OCI-LY3 (cell line): ENCODE data around the gene PAIP2.

Source experiments
- EZH2phosphoT487 ChIP-seq: fragments of 200-600 bp; shearing (Covaris generic); IDR thresholded peaks from 2 replicates; pipeline ENCODE4 v1.6.1; 2018; ENCODE audit warnings: antibody characterized with exemption, mixed run types, low read depth
- TF ChIP-seq, protein P1 (sequence below): fragments of 200-600, 300-600 bp; sonication (generic); IDR thresholded peaks from 2 replicates; pipeline ENCODE4 v1.5.1; 2014; ENCODE audit warnings: antibody characterized with exemption, low read length, low read depth

DNA sequence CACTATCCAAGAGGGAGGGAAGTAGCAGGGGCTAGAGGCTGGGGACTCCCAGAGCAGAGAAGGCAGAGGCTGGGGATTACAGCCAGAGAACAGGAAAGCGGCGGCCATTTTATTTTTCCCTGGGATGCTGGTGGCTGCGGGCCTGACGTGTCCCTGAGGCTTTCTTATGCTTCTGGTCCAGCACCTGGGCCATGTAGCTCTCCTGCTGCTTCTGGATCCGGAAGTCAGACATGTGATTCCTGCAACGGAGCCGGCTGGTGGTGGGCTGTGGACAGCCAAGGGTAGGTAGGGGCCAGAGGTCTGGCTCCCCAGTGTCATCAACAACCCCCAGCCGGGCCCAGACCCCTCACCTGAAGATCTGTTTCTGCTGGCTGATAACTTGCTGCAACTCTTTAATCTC is 55.0 kb downstream of the PAIP2 start:
- TF ChIP-seq, protein P1, sequence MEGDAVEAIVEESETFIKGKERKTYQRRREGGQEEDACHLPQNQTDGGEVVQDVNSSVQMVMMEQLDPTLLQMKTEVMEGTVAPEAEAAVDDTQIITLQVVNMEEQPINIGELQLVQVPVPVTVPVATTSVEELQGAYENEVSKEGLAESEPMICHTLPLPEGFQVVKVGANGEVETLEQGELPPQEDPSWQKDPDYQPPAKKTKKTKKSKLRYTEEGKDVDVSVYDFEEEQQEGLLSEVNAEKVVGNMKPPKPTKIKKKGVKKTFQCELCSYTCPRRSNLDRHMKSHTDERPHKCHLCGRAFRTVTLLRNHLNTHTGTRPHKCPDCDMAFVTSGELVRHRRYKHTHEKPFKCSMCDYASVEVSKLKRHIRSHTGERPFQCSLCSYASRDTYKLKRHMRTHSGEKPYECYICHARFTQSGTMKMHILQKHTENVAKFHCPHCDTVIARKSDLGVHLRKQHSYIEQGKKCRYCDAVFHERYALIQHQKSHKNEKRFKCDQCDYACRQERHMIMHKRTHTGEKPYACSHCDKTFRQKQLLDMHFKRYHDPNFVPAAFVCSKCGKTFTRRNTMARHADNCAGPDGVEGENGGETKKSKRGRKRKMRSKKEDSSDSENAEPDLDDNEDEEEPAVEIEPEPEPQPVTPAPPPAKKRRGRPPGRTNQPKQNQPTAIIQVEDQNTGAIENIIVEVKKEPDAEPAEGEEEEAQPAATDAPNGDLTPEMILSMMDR, result no peak
- no peak for TF ChIP-seq EZH2phosphoT487
